Measurements from ENCODE around the gene UROC1.

GRCh38 chr3:126445506-126445905 is 72.1 kb downstream of the UROC1 start:
- TF ChIP-seq CTCF (conservative IDR thresholded peaks at IDR 0.05; ENCODE audit: low read depth, low read length) (no peak), EZH2 (IDR thresholded peaks at IDR 0.05; ENCODE audit: borderline replicate concordance, low read depth, low read length, poor library complexity, severe bottlenecking) (no peak)
